Stimulated activated naive CD8-positive, alpha-beta T cell treated with anti-CD3 and anti-CD28 coated beads, Interleukin-15, Interleukin-2, amounts not matched to agents 100 U/mL and 50 U/mL, for 24 hours (primary cell): Measurements from ENCODE around the gene PGLYRP2.

Source experiments
- ATAC-seq: fragments of 150-1000 bp; cut with Tn5 transposase; one replicate; pipeline ENCODE4 v1.10.0; 2021
- DNase-seq: peaks from one replicate; pipeline ENCODE4 v3.0.0; 2021

PGLYRP2 gene

GRCh38 chr19:15441317-15441716, 38.0 kb downstream of the PGLYRP2 start:
- DNase-seq (no peak), ATAC-seq (no peak)

- no peak for DNase-seq
- ATAC-seq = no peak
Observed at GRCh38 chr19:15439821-15440641, 39.3 kb downstream of the PGLYRP2 start.

GRCh38 chr19:15439078-15439799, 40.1 kb downstream of the PGLYRP2 start:
- ATAC-seq (no peak), DNase-seq (no peak)

GRCh38 chr19:15438577-15438976, 40.7 kb downstream of the PGLYRP2 start:
- no peak for ATAC-seq
- no peak for DNase-seq

- ATAC-seq = no peak
- no peak for DNase-seq
Observed at GRCh38 chr19:15438124-15438496, 41.2 kb downstream of the PGLYRP2 start.

- DNase-seq (no peak), ATAC-seq (no peak)
Observed at GRCh38 chr19:15437355-15438123, 41.8 kb downstream of the PGLYRP2 start.

- DNase-seq (no peak), ATAC-seq (no peak)
Observed at GRCh38 chr19:15436826-15437110, 42.5 kb downstream of the PGLYRP2 start.

- ATAC-seq (no peak), DNase-seq (no peak)
Observed at GRCh38 chr19:15436012-15436825, 43.1 kb downstream of the PGLYRP2 start.

- no peak for DNase-seq
- ATAC-seq = no peak
Observed at GRCh38 chr19:15433519-15434069, 45.7 kb downstream of the PGLYRP2 start.

- peak; percentile 95 for DNase-seq
- peak; percentile 85 for ATAC-seq
Observed at GRCh38 chr19:15432629-15433518, 46.4 kb downstream of the PGLYRP2 start.

GRCh38 chr19:15432018-15432494, 47.2 kb downstream of the PGLYRP2 start:
- DNase-seq (peak; percentile 56), ATAC-seq (no peak)

GRCh38 chr19:15431396-15432017, 47.8 kb downstream of the PGLYRP2 start:
- DNase-seq (no peak), ATAC-seq (no peak)

- DNase-seq (no peak), ATAC-seq (no peak)
Observed at GRCh38 chr19:15430526-15431120, 48.7 kb downstream of the PGLYRP2 start.

- ATAC-seq = no peak
- no peak for DNase-seq
Observed at GRCh38 chr19:15429825-15430467, 49.4 kb downstream of the PGLYRP2 start.

- DNase-seq (no peak), ATAC-seq (no peak)
Observed at GRCh38 chr19:15428956-15429824, 50.1 kb downstream of the PGLYRP2 start.

GRCh38 chr19:15427991-15428471, 51.3 kb downstream of the PGLYRP2 start:
- ATAC-seq (no peak), DNase-seq (no peak)

GRCh38 chr19:15427350-15427700, 52.0 kb downstream of the PGLYRP2 start:
- ATAC-seq (no peak), DNase-seq (no peak)
